ENCODE results near the gene RNF38. TPM values are rescaled to one million over a fixed set of nuclear protein-coding genes. Genes with fewer than 3 reads are reported as not detected.
"Not testable (repeated sequence)": the region's sequence is repeated elsewhere in the genome, so short reads cannot be mapped to it uniquely, and the experiment has no call there.

The RNF38 gene
- total RNA-seq, 1 donor from 2014 or later = 14.0 TPM

DNA sequence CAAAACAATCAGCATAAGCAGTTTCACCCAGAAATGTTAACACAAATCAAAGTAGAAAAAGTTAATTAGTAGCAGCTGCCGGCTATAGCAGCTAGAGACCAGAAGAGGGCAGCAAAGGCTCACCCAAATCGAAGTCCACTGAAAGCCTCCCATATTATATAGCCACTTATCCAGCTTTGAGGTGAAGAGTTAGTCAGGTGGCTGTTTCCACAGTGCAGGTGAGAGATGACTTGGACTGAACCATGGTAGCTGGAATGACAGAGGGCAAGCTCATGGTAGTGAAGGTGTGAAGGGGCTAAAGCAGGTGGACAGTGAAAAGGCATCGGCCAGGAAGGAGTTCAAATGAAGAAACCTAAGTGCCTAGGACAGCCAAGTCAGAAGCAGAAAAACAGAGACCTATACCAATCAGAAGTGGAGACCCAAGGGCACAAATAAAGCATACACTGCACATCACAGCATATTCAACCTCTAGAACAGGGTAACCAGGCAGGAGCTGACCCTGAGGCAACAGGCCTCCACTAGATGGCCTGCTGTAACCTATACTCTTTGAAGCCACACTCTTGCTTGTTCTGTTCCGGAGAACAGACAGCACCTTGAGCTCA lies 7.2 kb upstream of the RNF38 start:
- DNase-seq (ENCODE audit: low read depth, low spot score) = no peak

DNA sequence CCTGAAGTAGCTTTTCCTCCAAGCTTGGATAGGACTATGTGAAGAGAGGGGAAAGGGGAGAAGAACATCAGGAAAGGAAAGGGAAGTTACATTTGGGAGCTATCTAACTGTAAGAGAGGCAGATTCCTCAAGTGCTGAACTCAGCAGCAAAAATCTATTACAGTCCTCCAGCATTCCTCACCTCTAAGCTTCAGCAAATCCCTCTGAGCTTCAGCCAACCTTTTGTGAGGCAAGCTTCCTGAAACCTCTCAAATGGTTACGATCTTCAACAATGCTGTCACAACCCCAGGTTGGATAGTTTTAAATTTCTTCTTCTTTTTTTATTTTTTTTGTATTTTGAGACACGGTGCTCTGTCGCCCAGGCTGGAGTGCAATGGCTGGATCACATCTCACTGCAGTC lies 2.5 kb upstream of the RNF38 start:
- no peak for DNase-seq (ENCODE audit: low read depth, low spot score)

DNA sequence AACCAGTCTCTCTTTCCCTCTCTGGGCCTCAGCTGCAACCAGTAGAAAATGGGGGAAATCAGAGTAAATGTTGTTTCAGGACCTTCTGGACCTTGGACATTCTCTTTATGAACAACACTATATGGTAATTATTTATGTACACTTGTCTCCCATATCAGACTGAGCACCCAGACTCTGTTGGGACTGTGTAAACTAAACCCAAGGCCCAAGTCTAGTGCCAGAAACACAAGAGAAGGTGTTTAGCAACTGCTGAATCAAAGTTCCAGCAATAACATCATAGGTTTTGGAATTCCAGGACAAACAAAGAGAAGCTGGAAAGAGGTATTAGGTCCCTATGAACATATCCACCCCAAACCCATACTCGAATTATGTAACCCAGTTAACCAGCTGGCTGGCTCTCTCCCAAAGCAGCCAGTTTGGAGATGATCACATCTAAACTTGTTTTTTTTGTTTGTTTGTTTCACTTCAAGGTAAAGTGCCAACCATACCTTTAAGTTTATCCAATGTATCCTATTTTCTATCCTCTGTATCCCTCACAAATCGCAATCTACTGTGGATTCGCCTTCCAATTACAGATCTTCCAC lies 1.9 kb upstream of the RNF38 start:
- DNase-seq (ENCODE audit: low read depth, low spot score) = no peak

DNA sequence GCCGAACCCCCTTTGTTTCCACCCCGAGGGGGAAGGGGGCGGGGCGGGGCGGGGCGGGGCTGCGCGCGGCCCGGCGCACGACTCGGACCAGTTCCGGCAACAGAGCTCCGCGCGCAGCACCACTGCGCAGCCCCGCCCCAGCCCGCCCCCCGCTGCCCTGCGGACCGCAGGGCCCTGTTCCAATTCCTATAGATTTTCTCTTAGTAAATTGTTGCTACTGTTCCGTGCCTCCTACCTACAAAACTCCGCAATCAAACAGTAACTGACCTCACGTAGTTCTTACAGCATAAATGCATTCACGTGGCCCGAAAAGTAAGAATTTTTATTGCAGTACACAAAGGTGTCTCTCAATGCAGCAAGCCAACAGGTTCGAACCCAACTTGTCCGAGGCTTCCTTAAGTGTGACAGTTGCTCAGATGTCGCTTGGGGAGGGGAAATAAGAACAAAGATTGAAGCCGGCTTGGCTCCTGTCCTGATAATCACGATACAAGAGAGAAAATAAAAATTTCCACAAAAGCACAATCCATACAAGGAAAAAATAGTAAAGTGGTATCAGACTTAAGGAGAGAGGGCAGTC lies 1.2 kb upstream of the RNF38 start:
- no peak for DNase-seq (ENCODE audit: low read depth, low spot score)

DNA sequence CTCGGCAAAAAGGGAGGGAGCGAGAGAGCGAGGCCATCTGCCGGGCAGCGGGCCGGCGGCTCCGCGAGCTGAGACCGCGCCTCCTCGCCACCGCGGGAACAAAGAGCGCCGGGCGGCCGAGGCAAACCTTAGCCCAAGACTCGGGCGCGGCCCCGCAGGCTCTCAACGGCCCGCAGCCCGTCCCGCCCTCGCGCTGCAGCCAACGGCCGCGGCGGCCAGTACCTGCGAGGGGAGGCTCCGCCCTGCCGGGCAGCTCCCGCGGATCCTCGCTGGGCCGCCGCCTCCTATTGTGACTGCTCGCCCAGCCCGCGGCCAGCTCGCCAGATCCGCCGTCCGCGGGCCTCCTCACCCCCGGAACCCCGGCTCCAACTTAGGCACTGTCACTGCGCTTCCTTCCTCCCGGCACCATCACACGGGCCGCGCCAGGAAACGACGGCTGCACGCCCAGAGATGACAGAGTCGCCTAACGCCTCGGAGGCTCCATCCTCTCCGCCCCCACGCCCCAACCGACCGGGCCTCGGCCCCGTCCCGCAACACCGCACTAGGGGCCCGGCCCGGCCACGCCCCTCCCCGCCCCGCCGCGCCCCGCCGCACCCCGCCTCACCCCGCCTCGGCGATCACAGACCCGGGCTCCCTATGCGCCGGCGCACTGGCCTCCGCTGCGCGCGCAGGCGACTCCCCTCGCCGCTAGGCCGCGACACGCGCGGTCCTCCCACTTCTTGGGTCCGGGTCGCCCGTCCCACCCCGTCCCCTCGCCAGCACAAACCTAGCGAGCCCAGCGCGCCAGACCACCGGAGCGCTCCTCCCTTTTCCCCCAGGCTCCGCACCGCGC lies 479 bp upstream of the RNF38 start:
- peak; percentile 35 for DNase-seq (ENCODE audit: low read depth, low spot score)

DNA sequence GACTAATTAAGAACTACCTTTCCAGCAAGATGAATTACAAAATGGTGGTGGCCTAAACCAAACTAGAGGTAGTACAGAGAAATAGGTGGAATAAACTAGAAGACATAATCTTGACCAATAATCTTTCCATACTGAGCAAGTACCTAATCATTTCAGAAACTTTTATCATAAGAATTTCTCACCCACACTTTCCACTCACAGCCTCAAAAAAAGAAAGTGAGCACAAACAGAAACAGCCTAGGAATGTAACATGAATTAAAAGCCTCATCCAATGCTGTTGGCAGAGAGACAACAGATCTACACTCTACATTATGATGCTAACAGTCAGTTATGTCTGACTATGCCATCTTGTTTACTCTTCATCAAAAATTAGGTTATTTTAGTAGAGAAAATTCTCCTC lies 1.3 kb downstream of the RNF38 start:
- DNase-seq (ENCODE audit: low read depth, low spot score) = no peak

DNA sequence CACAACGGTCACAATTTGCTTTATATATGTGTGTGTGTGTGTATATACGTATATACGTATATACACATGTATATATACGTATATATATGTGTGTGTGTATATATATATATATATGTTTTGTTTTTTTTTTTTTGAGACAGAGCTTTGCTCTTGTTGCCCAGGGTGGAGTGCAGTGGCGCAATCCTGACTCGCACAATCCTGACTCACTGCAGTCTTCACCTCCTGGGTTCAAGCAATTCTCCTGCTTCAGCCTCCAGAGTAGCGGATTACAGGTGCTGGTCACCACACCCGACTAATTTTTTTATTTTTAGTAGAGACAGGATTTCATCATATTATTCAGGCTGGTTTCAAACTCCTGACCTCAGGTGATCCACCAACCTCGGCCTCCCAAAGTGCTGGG lies 3.1 kb downstream of the RNF38 start:
- no peak for DNase-seq (ENCODE audit: low read depth, low spot score)

DNA sequence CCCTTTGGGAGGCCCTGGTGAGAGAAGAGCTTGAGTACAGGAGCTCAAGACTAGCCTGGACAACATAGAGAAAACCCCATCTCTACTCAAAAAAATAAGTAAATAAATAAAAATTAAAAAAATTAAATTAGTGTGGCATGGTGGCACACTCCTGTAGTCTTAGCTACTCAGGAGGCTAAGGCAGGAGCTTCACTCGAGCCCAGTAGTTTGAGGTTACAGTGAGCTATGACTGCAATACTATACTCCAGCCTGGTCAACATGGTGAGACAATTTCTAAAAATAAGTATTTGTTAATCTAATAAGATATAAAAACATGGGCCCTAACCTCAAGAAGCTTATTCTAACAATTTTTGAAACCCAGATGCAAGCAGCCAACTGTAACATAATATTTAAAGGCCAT lies 7.6 kb downstream of the RNF38 start:
- no peak for DNase-seq (ENCODE audit: low read depth, low spot score)

DNA sequence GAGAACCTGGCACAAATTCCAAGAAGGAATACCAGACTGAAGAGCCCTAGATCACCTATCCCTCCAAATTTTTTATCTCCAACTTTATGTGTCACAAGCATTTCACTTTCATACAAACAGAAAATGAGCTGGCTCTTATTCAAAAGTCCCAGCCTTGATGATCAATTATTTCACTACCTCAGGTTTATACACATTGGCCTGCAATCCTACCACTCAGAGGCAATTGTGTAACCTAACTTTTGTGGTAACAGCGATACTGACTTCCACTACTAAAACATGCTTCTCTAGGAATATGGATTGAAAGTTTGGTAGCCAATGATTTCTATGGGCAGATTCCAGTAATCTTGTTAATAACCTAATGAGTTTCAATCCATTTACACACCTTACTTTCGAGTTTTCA lies 10.5 kb downstream of the RNF38 start:
- no peak for DNase-seq (ENCODE audit: low read depth, low spot score)

DNA sequence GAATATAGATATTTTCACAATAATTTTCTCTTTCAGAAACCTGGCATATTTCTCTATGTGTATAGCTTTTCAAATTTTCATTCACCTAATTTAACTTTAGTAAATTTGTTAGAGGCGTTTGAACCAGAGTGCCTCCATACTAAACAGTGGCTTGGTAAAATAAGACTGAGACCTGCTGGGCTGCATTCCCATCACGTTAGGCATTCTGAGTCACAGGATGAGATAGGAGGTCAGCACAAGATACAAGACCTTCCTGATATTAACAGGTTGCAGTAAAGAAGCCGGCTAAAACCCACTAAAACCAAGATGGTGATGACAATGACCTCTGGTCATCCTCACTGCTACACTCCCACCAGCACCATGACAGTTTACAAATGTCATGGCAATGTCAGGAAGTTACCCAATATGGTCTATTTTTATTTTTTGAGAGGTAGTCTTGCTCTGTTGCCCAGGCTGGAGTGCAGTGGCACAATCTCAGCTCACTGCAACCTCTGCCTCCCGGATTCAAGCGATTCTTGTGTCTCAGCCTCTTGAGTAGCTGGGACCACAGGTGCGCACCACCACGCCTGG lies 13.6 kb downstream of the RNF38 start:
- not testable (repeated sequence) for DNase-seq (ENCODE audit: low read depth, low spot score)

DNA sequence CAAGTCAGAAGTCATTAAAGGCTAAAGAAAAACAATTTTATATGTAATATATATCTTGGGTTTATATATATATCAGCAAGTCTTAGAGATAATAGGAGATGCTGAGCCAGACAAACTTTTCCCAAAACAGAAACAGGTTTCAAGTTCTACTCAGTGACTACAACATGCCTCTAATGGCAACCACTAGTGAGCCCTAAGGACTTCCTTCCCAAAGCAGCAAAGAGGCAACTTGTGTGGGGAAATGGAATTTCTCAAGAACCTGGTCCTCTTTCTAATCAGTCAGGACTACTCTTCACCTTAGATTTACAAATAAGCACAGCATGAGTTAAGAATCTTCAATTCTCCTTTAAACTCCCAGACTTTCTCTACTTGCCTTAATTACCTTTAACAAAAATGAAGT lies 17.6 kb downstream of the RNF38 start:
- no peak for DNase-seq (ENCODE audit: low read depth, low spot score)

DNA sequence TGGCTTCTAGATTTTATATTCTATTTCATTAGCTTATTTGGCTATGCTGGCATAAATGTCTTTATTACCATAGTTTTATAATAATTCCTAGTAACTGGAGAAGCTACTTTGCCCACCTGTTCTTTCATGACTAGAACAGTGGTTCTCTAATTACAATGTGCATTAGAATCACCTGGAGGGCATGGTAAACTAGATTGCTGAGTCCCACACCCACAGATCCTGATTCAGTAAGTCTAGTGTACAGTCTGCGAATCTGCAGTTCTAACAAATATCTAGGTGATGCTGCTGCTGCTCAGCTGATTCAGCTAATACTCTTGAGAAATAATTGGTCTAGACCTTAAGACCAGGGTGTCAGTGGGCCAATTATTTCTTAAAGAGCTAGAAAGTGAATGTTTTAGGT lies 35.5 kb downstream of the RNF38 start:
- no peak for DNase-seq (ENCODE audit: low read depth, low spot score)

DNA sequence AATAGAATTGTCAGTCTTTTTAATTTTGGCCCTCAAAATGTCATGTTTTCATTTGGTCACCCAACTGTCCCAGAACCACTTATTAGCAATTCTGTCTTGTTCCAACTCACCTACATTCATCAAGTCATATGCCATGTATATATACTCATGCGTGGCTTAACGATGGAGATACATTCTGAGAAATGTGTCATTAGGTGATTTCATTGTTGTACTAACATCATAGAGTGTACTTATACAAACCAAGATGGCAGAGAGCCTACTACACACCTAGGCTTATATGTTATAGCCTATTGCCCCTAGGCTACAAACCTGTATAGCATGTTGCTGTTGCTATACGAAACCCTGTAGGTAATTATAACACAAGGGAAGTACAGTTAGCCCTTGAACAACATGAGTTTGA lies 36.6 kb downstream of the RNF38 start:
- no peak for DNase-seq (ENCODE audit: low read depth, low spot score)

DNA sequence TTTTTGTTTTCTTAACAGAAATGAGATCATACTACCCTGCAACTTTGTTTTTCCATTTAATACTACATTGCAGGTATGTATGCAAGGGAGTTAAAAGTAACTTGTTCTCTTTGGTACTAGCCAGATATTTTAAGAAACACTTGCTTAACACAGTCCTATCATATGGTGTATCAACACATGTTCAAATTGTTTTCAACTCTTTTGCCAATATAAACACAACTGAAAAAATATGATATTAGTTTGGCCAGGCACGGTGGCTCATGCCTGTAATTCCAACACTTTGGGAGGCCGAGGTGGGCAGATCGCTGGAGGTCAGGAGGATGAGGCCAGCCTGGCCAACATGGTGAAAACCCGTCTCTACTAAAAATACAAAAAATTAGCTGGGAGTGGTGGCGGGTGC lies 41.6 kb downstream of the RNF38 start:
- no peak for DNase-seq (ENCODE audit: low read depth, low spot score)

DNA sequence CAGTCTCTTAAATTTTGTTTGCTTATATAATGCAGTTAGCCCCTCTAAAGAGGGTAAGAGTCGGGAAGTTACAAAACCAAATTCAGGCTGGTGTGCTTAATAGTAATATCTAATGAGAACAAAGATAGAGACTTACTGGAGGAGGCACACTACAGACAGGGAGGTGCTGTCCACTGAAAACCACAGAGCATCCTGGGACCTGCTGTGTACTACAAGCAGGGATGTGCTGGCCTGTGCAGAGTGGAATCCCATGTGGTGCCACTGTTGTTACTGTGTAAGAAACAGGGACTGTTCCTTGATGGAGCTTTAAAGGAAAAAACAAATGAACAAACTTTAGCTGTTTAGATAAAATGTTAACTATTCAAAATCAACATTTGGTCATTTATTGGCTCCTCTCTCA lies 42.4 kb downstream of the RNF38 start:
- no peak for DNase-seq (ENCODE audit: low read depth, low spot score)

DNA sequence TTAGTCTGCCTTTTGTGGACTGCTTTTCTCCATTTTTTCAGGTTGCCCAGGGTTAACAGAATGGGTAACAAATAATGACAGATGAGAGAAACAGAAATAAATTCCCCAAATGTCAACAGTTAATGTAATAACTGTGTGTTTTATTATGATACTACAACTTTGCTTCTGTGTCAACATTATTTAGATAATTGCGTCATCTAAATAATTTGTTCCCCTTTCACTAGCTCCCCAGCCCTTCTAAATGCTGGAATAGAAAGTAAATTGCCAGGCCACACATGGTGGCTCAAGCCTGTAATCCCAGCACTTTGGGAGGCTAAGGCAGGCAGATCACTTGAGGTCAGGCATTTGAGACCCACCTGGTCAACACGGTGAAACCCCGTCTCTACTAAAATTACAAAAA lies 53.5 kb downstream of the RNF38 start:
- DNase-seq (ENCODE audit: low read depth, low spot score) = no peak

DNA sequence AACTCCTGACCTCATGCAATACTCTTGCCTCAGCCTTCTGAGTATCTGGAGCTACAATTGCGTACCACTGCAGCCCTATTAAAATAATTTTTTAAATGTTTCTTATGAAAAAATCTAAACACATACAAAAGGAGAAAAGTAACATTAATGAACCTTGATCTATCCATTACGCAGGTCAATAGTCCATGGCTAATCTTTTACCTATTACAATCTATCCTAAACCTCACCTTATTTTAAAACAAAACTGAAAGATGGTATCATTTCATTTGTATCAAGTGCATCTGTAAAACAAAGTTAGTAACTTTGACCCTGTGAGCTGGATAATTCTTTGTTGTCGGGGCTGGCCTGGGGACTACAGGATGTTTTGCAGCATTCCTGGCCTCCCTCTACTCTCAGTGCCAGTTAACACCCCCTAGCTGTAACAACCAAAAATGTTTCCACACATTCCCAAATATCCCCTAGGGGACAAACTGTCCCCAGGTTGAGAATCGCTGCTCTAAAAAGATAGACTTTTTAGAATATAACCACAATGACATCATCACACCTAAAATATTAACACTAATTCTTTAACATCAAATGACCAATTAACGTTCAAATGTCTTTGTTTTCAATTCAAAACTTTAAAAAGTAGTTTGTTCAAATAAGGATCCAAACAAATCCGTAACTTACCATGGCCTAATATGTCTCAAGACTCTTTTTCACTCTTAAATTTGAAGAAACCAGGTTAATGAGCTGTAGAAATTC lies 54.8 kb downstream of the RNF38 start:
- no peak for DNase-seq (ENCODE audit: low read depth, low spot score)

DNA sequence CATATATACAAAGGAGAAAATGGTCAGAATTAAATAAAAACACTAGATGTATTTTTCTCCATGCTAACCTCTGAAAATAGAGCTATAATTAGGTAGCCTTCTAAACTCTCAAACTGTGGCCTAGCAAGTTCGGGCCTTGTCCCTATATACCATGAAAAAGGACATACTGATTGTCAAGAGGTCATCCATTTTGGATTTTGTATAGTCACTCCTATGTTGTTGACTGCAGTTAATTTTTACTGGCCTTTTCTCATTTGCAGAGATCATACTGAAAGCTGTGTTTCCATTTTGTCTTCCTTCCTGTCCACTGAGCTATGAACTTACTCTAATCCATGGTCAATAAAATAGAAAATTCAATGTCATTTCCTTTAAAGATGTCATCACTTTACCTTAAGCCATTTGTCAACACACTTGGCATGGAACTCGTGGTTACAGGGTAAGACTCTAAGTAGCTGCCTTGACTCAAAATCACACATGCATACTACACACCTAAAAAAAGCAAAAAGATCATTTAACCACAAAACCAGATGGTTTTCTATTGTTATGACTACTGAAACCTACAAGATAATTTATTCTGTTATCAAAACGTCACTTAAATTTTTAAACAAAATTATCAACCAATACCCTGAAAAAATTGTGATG lies 58.0 kb downstream of the RNF38 start:
- no peak for DNase-seq (ENCODE audit: low read depth, low spot score)

DNA sequence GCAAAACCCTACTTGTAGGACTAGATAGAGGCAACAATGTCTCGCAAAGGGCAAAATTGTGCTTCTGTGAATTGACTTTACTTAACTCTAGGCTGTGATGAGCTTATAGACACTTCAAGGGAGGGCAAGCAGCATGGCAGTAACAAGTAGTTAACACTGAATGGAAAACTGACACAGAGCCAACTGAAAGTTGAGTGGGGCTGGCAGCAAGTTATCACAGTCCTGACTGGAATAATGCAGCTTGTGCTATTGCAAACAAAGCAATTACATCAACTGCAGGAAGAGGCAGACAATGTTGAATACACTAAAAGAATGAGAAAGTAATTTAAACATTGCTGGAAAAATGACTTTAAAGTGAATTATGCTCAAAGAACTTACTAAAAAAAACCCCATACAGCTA lies 62.2 kb downstream of the RNF38 start:
- DNase-seq (ENCODE audit: low read depth, low spot score) = no peak

DNA sequence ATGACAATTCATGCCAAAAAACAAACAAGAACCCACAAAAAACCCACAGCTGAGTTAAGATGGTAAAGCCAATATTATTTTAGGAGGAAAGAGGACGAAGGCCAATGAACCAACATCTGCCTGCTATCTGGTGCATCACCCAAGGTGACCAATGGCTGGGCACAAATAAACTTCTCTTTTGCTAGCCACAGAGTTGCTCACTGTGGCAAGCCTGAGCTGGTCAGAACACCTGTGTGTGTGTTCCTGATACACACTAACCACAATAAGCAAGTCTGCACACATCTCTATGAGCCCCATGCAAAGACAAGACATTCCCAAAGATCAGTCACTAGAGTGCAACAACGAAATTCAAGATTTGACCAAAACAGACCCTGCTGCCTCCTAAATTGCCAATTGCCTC lies 63.1 kb downstream of the RNF38 start:
- no peak for DNase-seq (ENCODE audit: low read depth, low spot score)
